Limb (tissue), 2 donors: ENCODE results near the gene MYO15B.

Experiments
- DNase-seq, 2 donors: peaks; one replicate each; pipeline ENCODE4 v3.0.0-alpha.2; 2016; ENCODE audit errors: extremely low spot score in 2 of 2

MYO15B gene

DNA sequence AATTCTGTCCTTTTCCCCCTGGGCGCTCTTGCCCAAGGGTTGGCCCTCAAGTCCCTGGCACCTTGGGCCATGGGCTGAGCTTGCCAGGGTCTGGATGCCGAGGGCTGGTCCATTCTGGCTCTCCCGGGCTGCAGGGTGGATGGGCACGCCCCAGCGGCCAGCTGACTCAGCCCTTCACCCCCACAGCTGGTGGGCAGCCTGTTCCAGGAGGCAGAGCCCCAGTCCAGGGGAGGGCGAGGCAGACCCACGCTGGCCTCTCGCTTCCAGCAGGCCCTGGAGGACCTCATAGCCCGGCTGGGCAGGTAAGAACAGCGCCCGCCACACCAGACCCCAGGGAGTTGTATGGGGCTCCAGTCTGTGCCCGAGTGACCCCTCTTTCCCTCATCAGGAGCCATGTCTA, 15.0 kb downstream of the MYO15B start:
- DNase-seq: peak in 1 of 2 donors; percentile 31

GRCh38 chr17:75603123-75603522, 15.5 kb downstream of the MYO15B start:
- DNase-seq: no peak

GRCh38 chr17:75604034-75604695, 16.6 kb downstream of the MYO15B start:
- DNase-seq: no peak

GRCh38 chr17:75605790-75606189, 18.2 kb downstream of the MYO15B start:
- DNase-seq: no peak

DNA sequence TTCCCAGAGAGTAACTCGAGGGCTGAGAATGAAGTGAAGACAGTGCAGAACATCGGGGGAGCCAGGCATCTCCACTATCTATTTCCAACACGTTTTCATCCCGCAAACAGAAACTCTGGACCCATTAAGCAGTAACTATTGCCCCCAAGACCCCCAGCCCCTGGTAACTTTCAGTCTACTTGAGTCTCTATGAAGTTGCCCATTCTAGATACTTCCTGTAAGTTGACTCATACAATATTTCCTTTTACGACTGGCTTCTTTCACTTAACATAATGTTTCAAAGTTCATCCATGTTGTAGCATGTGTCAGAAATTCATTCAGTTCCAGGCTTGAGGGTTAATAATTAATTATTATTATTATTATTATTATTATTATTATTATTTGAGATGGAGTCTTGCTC, 19.5 kb downstream of the MYO15B start:
- DNase-seq: no peak

DNA sequence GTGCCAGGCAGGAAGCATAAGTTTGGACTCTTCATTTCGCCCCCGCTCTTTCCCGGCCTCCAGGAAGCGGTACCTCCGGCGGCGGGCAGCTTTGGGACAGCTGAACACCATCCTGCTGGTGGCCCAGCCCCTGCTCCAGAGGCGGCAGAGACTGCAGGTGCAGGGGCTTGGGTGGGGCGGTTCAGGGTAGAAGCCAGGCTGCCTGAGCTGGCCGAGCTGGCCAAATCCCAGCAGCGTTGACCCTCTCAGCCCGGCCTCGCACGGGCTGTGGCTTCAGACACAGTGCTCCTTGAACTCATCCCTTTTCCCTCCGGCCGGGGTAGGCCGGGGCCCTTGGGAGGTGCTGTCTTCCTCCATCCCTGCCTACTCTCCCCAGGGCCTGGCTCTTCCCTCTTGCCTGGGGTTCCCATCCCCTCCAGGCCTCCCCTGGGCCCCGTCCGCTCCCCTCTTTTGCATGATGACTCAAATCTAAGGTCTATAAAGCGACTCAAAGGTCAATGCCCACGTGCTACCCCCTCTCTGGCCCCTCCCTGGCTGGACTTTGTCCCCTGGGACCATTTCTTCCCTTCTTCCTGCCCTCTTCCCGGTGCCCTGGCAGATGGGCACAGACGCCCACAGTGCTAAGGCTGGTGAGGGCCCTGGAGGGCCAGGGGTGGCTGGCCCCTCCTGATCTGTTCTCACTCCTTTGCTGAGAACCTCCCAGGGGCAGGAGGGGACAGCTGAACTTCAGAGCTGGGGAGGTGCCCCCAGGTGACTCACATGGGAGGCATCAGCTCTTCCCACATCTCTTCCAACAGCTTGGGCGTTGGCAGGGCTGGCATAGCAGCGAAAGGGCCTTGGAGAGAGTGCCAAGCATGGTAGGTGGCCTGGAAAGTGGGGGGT, 22.7 kb downstream of the MYO15B start:
- no peak for DNase-seq

DNA sequence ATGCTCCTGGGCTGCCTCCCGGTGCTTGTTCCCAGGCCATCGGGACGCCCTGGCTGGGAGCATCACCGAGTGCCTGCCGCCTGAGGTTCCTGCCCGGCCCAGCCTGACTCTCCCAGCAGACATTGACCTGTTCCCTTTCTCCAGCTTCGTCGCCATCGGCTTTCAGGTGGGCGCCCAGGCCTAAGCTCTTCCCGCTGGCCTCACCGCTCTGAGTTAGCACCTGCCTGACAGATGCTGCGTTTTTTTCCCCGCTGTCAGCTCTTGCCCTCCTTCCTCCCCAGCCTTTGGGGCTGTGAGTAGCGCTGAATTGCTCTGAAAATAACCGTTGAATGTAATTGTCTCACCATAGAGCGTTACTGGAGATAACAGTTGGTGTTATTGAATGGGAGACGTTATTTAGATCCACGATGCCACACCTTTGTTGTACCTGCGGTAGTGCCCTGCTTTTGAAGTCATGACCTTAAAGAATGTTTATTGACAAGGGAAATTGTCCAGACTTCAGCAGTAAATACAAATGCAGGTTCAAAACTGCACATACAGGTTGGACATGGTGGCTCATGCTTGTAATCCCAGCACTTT, 24.3 kb downstream of the MYO15B start:
- DNase-seq: no peak

DNA sequence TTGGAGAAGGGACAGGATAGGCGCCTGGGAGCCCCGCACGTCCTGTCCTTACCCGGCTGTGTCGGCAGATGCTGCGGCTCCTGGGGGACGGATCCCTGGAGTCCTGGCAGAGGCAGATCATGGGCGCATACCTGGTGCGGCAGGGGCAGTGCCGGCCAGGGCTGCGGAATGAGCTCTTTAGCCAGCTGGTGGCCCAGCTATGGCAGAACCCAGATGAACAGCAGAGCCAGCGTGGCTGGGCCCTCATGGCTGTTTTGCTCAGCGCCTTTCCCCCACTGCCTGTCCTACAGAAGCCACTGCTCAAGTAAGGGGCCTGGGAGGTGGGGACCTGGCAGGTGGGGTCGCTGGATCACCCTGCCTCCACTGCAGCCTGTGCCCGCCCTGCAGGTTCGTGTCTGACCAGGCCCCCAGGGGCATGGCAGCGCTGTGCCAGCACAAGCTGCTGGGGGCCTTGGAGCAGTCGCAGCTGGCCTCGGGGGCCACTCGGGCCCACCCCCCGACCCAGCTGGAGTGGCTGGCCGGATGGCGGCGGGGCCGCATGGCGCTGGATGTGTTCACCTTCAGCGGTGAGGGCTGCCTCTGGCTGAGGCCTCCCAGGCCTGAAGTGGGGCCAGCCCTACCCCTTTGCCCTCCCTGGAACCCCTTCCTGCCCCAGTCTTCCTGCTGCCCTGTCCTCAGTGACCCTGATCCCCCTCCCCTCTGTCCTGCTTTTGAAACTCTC, 25.5 kb downstream of the MYO15B start:
- DNase-seq: no peak

DNA sequence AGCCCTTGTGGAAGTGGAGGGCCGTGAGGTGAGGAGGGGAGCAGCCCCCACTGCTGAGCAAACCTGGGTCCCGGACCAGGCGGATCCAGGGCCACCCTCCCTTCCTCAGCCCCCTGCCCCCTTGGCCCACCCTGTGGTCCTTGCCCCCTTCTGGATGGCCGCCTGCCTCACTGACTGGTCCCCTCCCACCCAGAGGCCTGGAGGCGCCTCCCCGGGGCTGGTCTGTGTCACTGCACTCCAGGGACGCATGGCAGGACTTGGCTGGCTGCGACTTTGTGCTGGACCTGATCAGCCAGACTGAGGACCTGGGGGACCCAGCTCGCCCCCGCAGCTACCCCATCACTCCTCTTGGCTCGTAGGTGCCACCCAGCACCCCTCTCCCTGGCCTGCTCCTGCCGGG, 26.4 kb downstream of the MYO15B start:
- DNase-seq: no peak

- DNase-seq: no peak
Observed at GRCh38 chr17:75614556-75615270, 27.1 kb downstream of the MYO15B start.

GRCh38 chr17:75615301-75615700, 27.7 kb downstream of the MYO15B start:
- DNase-seq: no peak

GRCh38 chr17:75616521-75617122, 29.0 kb downstream of the MYO15B start:
- DNase-seq: no peak

DNA sequence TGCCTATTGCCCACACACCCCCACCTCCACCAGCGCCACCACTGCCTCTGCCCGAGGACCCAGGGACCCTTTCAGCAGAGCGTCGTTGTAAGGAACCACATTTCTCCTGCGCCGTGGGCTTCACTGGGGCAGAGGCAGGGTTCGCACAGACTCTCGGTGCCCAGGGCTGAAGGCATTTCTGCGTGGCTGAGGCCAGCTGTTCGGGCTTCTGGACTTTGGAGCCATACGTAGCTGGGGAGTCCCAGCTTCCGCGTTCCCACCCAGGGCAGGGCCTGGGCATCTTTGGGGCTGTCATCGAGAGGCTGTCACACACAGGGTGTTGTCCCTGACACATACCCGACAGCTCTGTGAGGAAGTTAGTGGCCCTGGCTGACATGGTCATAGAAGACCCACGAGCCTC, 29.6 kb downstream of the MYO15B start:
- DNase-seq: no peak

DNA sequence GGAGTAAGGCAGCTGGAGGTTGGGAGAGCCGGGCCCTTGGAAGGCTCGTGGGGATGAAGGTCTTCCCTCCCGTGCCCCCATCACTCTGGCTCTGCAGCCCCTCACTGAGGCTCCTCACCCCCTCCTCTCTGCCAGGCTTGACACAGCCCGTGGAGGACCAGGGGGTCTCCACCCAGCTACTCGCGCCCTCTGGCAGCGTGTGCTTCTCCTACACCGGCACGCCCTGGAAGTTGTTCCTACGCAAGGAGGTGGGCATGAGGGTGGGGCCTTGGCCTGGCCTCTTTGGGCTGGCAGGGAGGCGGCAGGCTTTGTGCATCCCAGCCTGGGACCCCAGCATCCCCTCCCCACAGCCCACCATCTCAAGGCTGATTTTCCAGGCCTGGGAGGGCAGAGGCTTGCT, 30.1 kb downstream of the MYO15B start:
- no peak for DNase-seq

GRCh38 chr17:75619506-75620431, 32.2 kb downstream of the MYO15B start:
- DNase-seq: peak in 1 of 2 donors; percentile 59

DNA sequence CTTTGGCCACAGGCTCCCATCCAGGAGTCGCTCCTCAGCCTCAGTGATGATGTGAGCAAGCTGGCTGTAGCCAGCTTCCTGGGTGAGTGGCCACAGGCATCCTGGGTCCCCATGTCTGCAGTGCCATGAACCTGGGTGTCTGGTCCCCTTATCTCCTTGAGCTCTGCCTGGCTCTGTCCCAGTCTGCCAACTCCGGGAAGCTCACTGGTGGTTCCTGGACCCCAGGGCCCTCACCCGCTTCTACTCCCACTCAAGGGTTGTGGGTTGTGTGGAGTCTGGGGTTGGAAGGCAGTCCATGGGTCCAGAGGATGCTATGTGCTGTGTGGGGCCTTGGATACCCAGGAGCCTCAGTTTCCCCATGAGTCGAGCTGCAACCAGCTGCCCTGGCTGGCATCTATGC, 33.9 kb downstream of the MYO15B start:
- no peak for DNase-seq

DNA sequence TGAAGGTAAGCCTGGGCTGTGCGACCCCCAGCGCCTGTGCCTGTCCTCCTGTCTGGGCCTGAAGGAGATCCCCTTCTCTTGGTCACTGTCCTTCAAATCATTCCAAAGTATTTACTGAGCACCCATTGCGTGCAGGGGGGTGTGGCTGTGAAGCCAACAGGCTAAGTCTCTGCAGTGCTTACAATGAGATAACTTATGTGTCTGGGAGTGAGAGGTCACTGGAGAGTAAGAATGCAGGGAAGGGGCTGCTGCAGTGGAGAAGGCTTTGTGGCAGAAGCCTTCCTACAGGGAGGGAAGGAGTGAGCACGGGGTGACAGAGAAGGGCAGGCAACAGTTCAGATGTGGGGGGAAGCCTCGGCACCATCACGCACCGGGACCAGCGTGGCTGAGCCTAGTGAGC, 34.5 kb downstream of the MYO15B start:
- no peak for DNase-seq

DNA sequence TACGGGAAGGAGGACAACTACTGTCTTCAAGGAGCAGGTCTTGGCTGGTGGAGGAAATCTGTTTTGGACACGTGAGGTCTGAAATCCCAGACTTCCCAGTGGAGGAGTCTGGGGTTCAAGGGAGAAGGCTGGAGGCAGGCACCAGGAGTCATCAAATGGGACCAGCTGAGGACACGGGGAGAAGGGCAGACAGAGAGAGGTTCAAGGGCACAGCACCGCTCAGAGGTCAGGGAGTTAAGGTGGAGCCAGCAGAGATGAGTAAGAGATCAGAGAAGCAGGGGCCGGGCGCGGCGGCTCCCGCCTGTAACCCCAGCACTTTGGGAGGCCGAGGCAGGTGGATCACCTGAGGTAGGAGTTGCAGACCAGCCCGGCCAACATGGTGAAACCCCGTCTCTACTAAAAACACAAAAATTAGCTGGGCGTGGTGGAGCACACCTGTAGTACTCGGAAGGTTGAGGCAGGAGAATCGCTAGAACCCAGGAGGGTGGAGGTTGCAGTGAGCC, 35.2 kb downstream of the MYO15B start:
- DNase-seq: no peak

DNA sequence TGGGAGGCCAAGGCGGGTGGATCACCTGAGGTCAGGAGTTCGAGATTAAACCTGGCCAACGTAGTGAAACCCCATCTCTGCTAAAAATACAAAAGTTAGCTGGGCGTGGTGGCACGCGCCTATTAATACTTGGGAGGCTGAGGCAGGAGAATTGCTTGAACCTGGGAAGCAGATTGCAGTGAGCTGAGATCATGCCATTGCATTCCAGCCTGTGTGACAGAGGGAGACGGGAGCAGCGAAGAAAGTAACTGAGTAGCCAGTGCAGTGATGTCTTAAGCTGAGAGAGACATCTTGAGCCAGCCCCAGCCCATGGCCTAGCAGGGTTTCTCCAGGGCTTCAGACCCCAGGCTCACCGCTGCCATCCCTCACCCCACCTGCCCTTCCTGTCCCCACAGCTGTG, 35.8 kb downstream of the MYO15B start:
- DNase-seq: no peak

DNA sequence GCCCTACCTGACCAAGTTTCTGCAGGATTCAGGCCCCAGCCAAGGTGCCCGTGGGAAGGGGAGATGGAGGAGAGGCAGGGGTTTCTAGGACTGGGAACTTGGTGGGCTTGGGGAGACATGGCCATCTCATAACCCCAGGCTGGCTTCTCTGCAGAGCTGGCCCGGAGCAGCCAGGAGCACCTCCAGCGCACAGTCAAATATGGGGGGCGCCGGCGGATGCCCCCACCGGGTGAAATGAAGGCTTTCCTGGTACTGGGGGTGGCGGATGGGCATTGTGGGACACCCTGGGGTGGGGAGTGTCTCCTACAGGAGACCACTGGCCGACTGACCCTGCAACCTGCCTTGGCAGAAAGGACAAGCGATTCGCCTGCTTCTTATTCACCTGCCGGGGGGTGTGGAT, 36.4 kb downstream of the MYO15B start:
- no peak for DNase-seq
